HG03060 (cell line): ENCODE measurements around the gene ASPHD2.
"Not testable (repeated sequence)": the region's sequence is repeated elsewhere in the genome, so short reads cannot be mapped to it uniquely, and the experiment has no call there.

ENCODE experiments used
- ATAC-seq: cut with Tn5 transposase; IDR thresholded peaks from one replicate; pipeline ENCODE4 v1.9.1; 2021; ENCODE audit warnings: low read depth, moderate number of reproducible peaks; ENCODE audit not compliant: unreplicated experiment

ASPHD2 gene, protein sequence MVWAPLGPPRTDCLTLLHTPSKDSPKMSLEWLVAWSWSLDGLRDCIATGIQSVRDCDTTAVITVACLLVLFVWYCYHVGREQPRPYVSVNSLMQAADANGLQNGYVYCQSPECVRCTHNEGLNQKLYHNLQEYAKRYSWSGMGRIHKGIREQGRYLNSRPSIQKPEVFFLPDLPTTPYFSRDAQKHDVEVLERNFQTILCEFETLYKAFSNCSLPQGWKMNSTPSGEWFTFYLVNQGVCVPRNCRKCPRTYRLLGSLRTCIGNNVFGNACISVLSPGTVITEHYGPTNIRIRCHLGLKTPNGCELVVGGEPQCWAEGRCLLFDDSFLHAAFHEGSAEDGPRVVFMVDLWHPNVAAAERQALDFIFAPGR

DNA sequence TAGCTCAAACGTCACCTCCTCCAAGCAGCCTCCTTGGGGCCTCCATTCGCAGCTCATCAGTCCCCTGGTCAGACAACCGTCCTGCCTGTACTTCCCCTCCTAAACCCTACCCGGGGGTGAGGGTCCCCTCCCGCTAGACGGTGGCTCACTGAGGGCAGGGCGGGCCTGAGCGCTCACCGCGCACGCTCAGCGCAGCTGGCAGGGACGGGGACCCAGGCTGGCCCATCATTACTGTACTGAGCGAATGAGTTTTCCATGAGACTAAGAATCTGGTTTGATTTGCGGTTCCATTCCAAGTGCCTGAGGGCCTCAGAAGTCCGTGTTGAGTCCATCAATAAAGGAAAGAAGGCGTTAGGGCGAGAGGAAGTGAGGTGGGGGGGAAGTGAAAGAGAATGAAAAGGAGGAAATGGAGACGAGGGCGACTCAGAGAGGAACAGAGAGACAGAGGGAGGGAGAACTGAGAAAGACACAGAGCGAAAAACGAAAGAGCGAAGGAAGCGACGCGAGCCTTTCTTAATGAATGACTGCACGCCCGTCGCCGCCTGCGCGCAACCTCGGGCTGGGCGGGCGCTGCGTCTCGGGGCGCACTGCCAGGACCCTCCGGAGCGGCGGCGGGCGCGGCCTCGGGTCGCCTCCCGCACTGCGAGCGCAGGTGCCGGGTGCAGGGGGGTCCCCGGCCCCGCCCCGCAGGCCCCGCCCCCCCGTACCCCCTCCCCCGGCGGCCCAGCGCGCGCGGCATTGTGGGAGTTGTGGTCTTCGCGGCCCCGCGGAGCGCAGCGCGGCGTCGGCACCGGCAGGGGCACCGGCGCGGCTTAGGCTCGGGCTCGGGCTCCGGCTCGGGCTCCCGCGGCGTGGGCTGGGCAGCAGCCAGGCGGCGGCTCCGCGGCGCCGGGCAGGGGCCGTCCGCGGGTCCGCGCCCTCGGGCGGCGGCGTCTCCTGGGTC, at the start of gene ASPHD2:
ASPHD2 (plus strand) TSS at position 746 of the 943 bp plus-strand sequence. CDS start 4,356 bp downstream, outside the sequence.
- ATAC-seq, result peak; percentile 30

DNA sequence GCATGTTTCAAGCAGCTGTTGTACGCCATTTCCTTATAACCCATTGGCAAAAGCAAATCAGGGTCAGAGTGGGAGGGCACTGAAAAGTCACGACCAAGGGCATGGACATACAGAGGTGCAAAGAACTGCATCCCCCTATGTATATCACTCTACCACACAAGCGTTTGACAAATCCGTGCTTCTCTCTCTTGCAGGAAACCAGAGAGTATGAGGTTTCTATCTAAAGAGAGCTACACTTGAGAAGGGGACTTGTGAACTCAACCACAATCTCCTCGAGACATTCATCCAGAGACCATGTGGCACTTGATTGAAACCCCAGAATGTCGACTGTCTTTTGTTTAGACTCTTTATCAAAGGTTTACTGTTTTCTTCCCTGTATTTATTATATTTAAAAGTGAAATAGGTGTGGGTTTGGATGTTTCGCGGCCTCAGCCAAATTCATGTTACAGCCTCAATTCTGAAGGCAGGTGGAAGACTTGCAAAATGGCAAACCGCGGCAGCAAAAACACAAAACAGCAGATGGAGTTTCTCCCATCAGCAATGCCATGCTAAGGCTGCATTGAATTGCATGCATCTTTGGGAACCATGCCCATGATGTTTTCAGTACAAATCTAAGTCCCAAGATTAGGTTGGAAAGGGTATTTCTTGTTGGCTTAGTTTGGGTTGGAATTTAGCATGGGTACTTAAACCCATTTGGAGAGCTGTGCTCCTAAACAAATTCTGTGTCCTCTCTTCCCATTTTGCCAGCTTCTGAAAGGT, 48.8 kb upstream of the ASPHD2 start:
- no peak for ATAC-seq

DNA sequence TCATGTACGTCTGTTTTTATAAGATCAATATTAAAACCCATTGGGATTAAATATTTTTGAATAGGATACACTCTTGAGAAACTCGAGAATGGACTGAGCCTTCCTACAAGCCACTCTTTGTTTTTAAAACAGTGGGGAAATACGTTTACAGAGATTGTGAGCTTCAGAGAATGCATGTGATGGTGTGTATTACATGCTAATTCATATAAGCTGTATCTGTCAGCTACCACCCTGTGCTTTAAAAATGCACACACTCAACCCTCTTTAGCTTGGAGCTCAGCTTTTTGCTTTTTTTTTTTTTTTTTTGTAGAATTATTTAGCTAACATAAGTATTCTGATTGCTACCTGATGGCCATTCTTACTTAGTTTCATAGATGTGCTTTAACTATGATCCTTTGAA, 46.3 kb upstream of the ASPHD2 start:
- no peak for ATAC-seq

DNA sequence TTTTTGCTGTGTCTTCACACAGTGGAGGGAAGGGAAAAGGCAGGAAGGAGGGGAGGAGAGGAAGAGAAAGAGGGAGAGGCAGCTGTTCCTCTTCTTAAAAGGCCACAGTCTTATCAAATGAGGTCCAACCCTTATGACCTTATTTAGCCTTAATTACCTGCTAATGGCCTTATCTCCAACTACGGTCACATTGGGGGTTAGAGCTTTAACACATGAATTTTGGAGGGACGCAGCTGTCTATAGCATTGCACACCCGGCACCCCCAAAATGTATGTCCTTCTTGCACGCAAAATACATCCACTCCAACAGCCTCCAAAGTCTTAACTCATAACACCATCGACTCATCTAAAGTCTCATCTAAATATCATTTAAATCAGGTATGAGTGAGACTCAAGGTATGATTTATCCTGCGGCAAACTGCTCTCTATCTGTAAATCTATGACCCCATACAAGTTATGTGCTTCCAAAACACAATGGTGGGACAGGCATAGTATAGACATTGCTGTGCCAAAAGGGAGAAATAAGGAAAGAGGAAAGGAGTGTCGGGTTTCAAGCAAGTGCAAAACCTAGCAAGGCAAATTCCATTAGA, 45.0 kb upstream of the ASPHD2 start:
- no peak for ATAC-seq

DNA sequence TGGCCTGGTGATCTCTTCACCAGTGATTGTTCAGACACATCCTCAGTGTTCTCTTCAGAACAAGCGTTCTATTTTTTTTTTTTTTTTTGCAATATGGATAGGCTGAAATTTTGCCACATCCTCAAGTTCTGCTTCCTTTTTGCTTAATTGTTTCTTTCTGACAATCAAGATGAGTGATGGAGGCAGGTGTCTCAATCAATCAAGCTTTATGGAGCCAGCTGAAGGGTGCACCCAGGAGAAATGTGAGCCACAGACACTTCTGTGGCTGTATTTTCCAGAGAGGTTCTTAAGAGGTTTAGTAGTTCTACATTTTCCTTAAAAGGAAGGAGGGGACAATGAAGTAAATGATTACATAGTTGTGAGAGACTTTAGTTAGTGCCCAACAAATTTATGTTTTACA, 43.9 kb upstream of the ASPHD2 start:
- ATAC-seq, result no peak

DNA sequence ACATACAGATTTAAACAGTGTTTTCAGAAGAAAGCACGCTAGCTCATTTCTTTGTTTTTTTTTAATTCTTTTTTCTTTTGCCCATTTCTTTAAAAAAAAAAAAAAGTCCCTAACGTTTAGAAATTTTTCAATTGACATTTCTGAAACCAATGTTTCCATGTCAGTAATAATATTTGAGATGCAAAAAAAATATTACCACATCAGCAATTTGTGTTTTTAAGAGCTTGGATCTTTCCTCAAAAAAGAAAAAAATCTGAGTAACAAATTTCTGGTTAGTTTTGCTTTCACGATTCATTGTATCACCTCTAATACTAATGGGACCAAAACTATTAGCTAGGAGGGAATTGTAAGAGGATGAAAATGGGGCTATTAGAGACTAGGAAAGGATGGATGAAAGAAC, 39.9 kb upstream of the ASPHD2 start:
- ATAC-seq, result no peak

DNA sequence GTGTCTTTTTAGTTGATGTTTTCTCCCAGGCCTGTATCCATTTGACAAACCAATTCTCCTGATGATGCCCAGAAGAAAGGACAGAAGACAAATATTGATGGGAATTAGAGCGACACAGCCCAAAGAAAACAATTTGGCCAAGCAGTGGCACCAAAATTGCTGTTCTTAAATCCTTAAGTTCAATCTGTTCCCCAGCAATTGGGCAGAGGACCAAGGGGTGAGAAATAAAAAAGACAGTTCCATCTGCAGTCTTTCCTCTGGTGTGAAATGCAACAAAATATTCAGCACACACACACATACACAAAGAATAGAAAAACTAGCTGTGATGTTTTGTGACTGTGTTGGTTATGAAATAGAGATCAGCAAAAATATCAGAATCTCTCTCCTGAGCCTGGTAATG, 38.0 kb upstream of the ASPHD2 start:
- no peak for ATAC-seq

DNA sequence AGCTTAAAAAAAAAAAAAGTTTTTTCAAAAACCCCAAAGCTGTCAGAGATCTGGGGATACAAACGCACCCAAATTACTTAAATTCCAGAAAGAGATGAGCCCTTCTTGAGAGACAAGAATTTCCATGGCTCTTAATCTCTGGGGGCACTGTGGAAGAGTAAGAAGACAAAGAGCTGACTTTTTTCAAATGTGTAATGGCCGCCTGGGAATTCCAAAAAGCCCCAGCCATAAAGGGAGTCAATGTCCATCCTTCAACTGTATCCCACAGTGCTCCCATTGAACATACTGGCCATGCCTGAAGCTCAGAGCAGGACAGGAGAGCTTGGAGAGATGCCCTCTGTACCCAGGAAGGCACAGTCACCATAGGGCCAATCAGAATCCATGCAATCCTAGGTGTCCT, 37.4 kb upstream of the ASPHD2 start:
- ATAC-seq, result no peak

DNA sequence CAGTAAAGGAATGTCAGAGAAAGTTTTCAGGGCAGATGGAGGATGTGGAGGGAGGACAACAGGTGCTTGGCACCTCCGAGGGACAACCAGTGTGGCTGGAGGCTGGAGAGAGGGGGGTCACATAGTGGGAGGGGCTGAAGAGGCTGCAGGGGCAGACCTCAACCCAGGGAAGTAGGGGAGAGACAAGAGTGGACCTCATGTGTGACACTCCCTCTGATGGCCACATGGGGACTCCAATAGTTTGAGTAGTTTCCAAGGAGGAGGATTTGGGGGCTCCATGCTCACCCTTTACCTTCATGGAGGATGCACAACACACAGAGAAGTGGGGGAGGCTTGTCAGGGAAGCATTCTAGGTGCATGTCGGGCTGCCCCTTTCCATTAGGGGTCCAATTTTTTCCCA, 35.1 kb upstream of the ASPHD2 start:
- no peak for ATAC-seq

DNA sequence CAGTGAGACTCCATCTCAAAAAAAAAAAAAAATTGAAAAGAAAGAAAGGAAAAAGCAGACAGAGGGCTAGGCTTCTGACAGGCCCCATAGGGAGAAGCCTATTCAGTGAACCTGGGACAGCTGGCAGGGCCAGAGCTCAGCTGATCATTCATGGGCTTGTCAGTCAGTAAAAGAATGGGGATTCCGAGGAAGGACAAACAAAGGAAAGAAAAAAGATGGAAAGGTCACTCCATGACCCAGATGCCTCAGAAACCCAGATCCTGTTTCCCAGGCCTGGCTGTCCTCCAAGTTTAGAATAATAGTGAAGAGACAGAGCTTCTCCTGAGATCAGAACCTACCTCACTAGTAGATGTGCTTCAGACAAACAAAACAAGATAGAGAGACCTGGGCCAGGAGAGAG, 34.3 kb upstream of the ASPHD2 start:
- no peak for ATAC-seq

DNA sequence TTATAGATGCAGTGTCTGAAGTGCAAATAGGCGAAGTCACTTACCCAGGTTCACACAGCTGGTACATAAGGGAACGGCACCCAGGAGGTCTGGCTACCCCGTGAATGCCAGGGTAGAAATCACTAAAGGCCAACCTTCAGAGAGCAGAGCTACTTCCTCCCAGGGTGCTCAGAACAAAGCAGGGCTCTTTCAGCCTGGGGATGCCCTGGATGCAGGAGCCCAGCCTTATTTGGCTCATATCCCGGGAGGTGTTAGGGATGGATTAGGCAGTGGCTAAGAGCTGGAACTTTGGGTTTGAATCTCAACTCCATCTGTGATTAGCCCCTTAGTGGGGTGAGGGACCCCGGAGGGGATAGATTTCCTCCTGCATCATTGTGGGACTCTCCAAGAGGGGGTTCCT, 33.1 kb upstream of the ASPHD2 start:
- no peak for ATAC-seq

DNA sequence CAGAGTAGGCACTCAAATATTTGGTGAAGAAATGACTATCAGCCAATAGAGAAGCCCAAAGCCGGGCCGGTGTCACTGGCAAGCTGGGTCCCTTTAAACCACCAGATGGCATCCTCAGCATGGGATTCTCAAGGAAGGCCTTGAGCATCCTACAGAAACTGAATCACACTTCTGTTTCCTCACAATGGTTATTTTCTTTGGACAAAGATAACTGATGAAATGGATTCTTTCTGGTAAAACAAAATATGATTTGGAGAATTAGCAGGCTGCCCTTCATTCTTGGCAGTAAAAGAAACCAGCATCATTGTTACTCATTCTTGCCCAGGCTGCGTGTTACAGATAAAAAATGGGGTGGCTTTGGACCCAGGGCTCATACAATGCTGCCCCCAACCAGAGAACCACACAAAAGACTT, 30.3 kb upstream of the ASPHD2 start:
- ATAC-seq, result no peak

DNA sequence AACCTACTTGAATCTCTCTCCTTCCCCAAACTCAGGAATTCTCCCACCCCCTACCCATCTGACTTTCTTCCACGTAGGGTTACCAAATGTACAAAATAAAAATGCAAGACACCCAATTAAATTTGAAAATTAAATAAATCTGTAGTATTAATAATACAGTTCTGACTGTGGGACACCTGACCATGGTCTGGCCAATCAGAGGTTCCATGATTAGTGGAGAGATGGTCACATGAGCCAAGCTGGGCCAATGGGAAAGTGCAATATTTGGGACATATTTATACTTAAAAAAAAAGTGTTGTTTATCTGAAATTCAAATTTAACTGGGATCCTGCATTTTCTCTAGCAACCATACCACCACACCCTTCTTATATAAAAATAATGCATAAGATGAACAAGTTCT, 29.8 kb upstream of the ASPHD2 start:
- no peak for ATAC-seq

DNA sequence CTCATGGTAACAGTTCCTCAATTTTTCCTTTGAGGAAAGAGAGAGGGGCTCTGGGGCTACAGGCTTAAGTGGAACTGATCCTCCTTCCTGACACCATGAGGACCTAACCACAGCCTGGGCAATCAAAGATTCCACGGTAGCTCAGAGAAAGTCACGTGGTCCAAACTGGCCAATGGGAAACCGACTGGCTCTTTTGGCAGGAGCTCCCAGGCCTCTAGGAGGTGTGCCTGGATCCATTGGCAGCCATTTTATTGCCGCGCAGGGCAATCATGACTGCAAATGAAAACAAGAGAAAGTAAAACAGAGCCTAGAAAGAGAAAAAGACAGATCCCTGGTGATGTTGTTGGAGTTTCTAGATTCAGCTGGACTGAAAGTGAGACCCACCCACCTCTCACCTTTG, 27.3 kb upstream of the ASPHD2 start:
- ATAC-seq, result no peak

DNA sequence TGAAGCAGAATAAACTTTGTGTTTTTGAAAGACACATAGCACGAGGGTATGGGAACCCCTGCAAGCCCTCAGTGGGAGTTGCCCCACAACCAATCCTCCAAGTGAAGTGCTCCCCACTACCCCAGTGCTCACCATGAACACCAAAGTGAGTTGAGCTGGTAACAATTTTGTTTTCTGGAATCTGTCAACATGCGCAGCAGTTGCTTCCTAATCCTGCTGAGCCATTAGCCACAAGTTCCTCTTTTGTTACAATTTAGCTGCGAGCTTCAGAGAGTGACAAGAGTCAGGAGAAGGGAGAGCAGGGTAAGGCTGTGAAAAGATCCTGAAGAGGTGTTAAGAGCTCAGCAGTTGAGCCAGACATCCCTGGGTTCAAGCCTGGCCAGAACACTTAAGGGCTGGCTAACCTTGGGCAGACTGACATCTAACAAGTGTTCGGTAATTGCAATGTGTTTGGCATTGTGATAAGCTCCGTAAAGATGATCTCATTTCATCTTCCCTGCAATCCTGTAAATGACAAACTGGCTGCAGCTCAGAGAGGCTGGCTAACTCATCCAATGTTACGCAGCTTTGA, 24.1 kb upstream of the ASPHD2 start:
- ATAC-seq, result no peak

DNA sequence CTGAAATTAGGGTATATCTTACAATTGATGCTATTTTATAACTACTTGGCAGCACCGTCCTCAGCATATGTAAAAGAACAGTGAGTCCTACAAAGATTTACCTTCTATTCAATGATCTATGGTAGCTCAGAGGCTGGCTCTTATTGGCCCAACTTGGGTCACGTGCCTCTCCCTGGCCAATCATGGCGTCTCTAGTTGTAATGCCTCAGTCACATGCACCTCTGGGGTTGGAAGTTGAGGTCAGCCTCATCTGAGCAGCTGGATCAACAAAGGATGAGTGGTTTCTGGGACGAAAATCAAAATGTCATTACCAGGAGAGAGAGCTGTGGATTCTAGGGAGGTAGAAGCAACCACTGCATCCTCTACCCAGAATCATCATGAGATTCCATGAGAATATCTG, 22.9 kb upstream of the ASPHD2 start:
- ATAC-seq, result no peak

DNA sequence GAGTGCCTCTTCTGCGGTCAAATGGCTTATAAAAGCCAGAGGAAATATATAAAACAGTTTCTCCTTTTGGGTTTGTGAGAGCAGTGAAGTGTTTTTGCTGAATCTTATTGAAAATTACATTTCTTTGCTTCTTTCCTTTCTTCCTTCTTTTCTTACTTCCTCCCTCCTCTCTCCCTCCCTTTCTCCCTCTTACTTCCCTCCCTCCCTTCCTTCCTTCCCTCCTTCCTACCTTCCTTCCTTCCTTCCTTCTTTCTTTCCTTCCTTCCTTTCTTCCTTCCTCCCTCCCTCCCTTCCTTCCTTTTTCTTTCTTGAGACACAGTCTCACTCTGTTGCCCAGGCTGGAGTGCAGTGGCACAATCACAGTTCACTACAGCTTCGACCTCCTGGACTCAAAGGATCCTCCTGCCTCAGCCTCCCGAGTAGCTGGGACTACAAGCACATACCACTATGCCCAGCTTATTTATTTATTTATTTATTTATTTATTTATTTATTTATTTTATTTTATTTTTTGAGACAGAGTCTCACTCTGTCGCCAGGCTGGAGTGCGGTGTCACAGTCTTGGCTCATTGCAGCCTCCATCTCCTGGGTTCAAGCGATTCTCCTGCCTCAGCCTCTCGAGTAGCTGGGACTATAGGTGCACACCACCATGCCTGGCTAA, 20.4 kb upstream of the ASPHD2 start:
- not testable (repeated sequence) for ATAC-seq

DNA sequence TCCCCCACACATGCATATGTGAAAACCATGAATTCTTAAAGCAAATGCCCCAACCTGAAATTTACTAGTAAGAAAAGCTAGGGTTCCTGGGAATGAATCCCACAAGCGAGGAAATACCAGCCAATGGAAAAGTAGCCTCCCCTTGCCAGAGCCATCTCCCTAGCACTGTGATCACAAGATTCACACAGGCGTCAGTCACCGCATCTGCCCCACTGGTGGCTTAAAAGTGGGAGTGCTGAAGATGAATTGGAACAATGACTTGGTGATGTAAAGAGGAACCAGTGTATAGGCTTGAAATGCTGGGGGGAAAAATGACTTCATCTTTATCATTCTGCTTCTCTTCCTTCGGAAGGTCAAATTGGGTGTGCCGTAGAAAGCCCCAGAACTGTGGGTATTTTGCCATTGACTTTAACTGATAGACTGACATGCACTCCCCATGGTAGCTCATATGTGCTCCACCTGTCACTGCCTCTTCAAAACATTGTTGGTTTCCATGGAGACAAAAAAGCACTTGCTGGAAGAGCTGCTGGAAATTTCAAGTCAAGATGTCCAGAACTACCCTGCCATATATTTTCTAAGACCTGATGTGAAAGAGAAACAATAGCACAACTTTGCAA, 19.2 kb upstream of the ASPHD2 start:
- no peak for ATAC-seq

DNA sequence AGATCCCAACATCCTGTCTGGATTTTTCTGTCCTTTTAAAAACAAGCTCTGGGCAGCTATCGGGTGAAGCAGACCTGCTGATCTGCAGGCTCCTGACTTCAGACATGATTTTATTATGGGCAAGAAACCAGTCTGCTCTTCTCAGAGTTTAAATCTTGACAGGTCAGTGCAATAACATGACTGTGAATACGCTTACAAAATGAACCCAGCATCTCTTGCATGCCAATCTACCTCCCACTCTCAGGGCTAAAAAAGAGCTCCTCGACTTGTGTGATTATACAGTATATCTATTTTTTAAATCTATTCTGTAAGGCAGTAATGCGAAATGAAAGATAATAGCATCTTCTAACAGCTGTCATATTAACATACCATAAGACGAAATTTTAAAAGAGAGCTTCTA, 18.7 kb upstream of the ASPHD2 start:
- no peak for ATAC-seq
